Uterus (tissue), 2 donors: Measurements from ENCODE around the gene GOLGA8O.
"Not testable (repeated sequence)": the region's sequence is repeated elsewhere in the genome, so short reads cannot be mapped to it uniquely, and the experiment has no call there.

Source experiments
- POLR2A ChIP-seq, 2 donors: fragments of 450-650 bp; IDR thresholded peaks; one replicate each; pipeline ENCODE4 v1.6.1; 2016; ENCODE audit warnings: antibody characterized with exemption in 2 of 2, mild to moderate bottlenecking in 1 of 2, moderate library complexity in 1 of 2
- TF ChIP-seq, protein P1 (sequence below), 4 experiments: fragments of 200-600 bp in 2 of 4; fragments of 450-650 bp in 2 of 4; sonication (generic) in 2 of 4; IDR thresholded peaks; one replicate each; pipeline ENCODE4 v1.5.1; 2016 to 2019; ENCODE audit warnings: antibody characterized with exemption in 4 of 4, mild to moderate bottlenecking in 2 of 4, moderate library complexity in 1 of 4

DNA sequence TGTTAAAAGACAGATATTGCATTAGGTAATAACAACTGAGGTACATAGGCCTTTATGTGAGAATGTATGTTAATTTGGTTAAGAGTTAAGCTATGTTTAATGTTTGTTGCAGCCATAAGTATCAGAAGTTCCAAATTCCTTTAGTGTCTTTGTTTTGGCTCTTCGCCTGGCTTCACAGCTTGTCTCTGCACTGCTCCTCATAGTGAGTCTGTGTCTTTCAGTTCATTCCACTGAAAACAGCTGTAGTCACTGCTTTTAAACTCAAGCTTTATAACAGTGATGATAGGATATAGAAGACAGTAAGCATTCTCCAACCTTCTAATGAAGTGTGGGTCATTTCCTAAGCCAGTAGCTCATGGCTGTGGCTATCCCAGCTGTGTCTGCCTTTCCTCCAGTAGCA is 47.5 kb upstream of the GOLGA8O start:
- TF ChIP-seq, protein P1, sequence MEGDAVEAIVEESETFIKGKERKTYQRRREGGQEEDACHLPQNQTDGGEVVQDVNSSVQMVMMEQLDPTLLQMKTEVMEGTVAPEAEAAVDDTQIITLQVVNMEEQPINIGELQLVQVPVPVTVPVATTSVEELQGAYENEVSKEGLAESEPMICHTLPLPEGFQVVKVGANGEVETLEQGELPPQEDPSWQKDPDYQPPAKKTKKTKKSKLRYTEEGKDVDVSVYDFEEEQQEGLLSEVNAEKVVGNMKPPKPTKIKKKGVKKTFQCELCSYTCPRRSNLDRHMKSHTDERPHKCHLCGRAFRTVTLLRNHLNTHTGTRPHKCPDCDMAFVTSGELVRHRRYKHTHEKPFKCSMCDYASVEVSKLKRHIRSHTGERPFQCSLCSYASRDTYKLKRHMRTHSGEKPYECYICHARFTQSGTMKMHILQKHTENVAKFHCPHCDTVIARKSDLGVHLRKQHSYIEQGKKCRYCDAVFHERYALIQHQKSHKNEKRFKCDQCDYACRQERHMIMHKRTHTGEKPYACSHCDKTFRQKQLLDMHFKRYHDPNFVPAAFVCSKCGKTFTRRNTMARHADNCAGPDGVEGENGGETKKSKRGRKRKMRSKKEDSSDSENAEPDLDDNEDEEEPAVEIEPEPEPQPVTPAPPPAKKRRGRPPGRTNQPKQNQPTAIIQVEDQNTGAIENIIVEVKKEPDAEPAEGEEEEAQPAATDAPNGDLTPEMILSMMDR (IDR thresholded peaks at IDR 0.05), result not testable (repeated sequence)
- not testable (repeated sequence) for TF ChIP-seq POLR2A (IDR thresholded peaks at IDR 0.05)
